LHCN-M2 (cell line): ENCODE measurements around the gene EXPH5. TPM values are rescaled to one million over a fixed set of nuclear protein-coding genes. Genes with fewer than 3 reads are reported as not detected.

Source experiments
- DNase-seq: peaks from one replicate; pipeline ENCODE4 v3.0.0-alpha.2; 2012; ENCODE audit warnings: low read depth
- total RNA-seq: library from RNA; depleted of rRNA; stranded (reverse); fragments of >200 nt; gene quantifications from 2 replicates; pipeline ENCODE4 v1.2.3, GENCODE V29; 2014; rRNA removed

EXPH5 gene
- total RNA-seq, 1 experiment from 2014 or later: 5.2 TPM

DNA sequence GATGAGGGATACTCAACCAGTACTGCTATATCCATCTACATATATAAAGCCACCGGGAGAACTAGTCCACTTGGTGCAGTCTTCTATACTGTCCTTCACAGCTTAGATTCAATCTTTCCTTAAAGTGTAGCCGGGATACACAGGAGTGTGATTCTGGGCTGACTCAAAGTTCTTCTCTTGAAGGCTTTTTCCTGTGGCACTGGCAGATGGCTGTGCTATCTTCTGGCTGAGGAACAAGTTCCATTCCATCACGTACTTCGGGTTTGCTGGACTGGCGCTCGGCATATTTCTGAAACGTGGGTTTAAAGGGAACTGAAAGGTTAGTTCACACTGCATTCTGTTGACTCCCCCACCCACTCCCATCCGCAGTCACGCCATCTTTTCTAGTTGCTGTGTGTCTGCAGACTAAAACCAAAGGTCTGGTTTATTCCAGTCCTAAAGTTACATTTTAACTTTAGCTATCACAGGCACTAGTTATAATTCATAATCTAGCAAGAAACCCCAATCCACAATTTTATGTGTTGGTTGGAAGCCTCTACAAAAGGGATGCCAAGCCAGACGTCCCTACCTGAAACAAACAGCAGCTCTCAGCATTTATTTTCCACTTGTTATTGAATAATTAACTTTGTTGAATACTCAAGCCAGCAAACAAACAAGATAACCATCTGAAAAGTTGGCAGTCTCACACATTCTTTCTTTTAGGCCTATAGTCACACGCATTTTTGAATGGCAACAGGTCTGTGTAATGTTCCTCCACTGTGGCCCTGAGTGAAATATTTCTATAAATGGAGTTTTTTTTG lies 118.7 kb downstream of the EXPH5 start:
- no peak for DNase-seq

DNA sequence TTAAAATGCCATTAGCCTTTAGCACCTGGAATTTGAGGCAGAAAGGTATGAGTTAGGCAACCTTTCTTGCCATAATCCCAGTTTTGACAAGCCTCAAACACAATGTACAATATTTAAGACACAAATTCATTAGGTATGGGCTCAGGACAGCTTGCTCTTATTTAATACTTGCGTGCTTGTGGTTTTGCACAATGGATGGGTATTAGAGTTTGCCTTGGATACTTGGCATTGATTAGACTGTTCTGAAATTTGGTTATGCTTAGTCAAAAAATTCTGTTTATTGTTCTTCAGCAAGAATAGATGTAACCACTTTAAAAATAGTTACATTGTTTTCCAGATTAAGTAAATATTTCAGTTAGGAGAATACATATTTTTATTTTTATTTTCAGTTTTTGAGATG lies 120.9 kb downstream of the EXPH5 start:
- DNase-seq: no peak

DNA sequence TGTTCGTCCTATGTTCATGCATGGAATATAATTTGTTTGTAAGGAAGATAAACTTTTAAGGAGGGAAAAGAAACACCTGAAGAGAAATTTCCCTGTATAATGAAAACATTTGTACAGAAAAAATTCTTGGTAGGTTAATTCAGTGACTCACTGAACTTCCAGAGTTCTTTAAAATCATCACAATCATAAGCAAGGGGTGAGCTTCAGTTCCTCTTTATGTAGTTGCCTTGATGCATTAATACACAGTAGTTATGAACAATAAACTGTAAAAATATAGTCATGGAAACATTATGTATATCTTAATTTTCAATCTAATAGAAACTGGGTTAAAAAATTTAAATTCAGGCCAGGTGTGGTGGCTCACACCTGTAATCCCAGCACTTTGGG lies 125.1 kb downstream of the EXPH5 start:
- no peak for DNase-seq

DNA sequence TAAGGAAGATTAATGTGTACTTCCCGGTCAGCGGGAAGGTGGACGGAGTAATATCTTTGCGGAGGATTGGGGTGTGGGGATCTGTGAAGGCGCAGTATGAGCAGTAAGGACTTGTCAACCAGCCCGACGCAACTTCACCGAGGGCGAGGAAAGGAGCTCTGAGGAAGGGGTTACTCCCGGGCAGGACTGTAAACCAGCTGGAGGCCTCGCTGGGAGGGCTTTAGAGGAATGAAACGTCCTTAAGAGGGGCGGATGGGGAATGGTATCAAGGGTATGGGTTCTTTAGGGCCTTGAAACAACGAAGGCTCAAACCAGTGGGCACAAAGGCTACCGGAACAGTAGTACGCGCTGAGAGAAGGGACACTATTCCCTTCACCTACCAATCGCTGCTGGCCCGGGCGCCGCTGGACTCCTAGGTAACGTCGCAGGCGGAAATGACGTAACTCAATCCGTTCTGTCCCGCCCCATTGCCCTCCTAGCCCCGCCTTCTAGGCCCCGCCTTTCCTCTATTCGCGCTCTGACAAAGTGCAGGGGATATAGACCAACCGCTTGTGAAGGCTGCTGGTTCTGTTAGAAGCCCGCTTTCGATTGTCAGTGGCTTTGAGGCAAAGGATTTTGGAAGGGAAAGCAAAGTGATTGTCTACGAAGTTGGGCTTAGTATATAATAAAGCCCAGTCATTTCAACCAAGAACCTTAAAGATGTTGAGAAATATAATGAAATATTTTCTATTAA lies 126.3 kb downstream of the EXPH5 start, which contains the start of gene C11orf65:
TSS of gene C11orf65 (minus strand) at position 439 of the 733 bp plus-strand sequence. CDS start 5,970 bp downstream, outside the sequence.
- DNase-seq: peak; percentile 97

DNA sequence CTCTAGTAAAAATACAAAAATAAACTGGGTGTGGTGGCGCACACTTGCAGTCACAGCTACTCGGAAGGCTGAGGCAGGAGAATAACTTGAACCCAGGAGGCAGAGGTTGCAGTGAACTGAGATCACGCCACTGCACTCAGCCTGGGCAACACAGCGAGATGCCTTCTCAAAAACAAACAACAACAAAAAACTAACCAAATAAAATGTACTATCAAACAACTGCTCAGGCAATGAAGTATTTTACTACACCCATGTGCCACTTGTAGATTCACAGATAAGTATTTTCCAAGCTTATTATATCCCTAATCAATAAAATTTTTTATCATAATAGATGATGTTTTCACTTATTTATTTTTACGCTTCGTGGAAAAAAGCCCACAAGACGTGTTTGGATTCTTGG lies 127.2 kb downstream of the EXPH5 start:
- peak; percentile 4 for DNase-seq

Other genes with a start within 250 kb of the EXPH5 start
- 0.83 and 1.3 TPM in 2 replicates for gene C11orf65, start 126.2 kb downstream of the EXPH5 start, total RNA-seq
- 83.2 and 86.9 TPM in 2 replicates for gene POGLUT3, start 95.4 kb downstream of the EXPH5 start, total RNA-seq
- 27.8 and 28.5 TPM in 2 replicates for gene DDX10, start 71.3 kb upstream of the EXPH5 start, total RNA-seq